ENCODE measurements around the gene TNNT1. TPM values are rescaled to one million over a fixed set of nuclear protein-coding genes. Genes with fewer than 3 reads are reported as not detected.
A peak's percentile ranks its signal among the peaks of the same experiment; 100 is the strongest.

Gene TNNT1
- total and polyA plus RNA-seq, 2 donors (not counting 3 experiments of a cell fraction or from before 2014, with no cell fraction given) = 0.22 to 0.51 TPM

GRCh38 chr19:55160128-55160985, 11.4 kb upstream of the TNNT1 start:
- DNase-seq (ENCODE audit: low read depth, low spot score) = peak; percentile 85
- TF ChIP-seq POLR2AphosphoS5 (IDR thresholded peaks at IDR 0.05; ENCODE audit: insufficient read depth, low read depth, low read length) (peak; percentile 25), CTCF (IDR thresholded peaks at IDR 0.05; ENCODE audit: extremely low read depth in 1 of 2, insufficient read depth in 1 of 2, low read depth in 1 of 2, low read length in 2 of 2) (peak; percentile 97 to 98), GATA2 (IDR thresholded peaks at IDR 0.05; ENCODE audit: insufficient read depth, insufficient read length, low read depth, low read length) (no peak), MYC (IDR thresholded peaks at IDR 0.05; ENCODE audit: low read depth, low read length) (no peak)
- H3K9ac ChIP-seq (replicated peaks; ENCODE audit: extremely low read depth, insufficient read depth, low read length) = no peak overlapping the region
- no peak overlapping the region for H3K4me3 ChIP-seq (replicated peaks in 1 of 3; ENCODE audit: insufficient read depth in 1 of 3, low read depth in 1 of 3, low read length in 3 of 3)
- no peak overlapping the region for H3K27ac ChIP-seq (ENCODE audit: insufficient read depth, low read depth, low read length)
- no peaks in the 10 kb centered on the region for H3K36me3 ChIP-seq (ENCODE audit: control insufficient read depth in 2 of 2, extremely low read depth in 1 of 2, insufficient read depth in 2 of 2, low read length in 2 of 2)
- POLR2A ChIA-PET = no interaction called here
- peak; percentile 90 for FAIRE-seq
- no peaks in the 10 kb centered on the region for H4K20me1 ChIP-seq (replicated peaks; ENCODE audit: control insufficient read depth, extremely low read depth, insufficient read depth, low read length)
- no TSS peak for BruUV-seq (replicated peaks)
- H3K4me1 ChIP-seq (ENCODE audit: control insufficient read depth, extremely low read depth, insufficient read depth, low read length) = no peaks in the 10 kb centered on the region
- dilution Hi-C loops (cut with MboI; ENCODE audit: extremely low pct_ligation_motif_present, low sequenced_read_pairs) (no loop called here), intact Hi-C loops (cut with micrococcal nuclease) (loop anchor here (1.0 kb wide), 3 partner anchors 19 to 99 kb away; partner anchors contain the start of gene PPP6R1)
- CTCF ChIA-PET = interaction anchor here (0.6 to 4.6 kb wide), 27 partner anchors 9 to 486 kb away, joined by 3 to 64 read pairs (median 4); partner anchors contain the start of genes KMT5C, TMEM238 and UBE2S
- H3K79me2 ChIP-seq (ENCODE audit: control insufficient read depth, insufficient read depth, low read length) = no peaks in the 10 kb centered on the region
- H3K9me3 ChIP-seq (replicated peaks; ENCODE audit: control insufficient read depth, insufficient read depth, low read length) = no peaks in the 10 kb centered on the region
- H2AFZ ChIP-seq (ENCODE audit: low read depth, low read length) = no peak overlapping the region
- no peak overlapping the region for H3K4me2 ChIP-seq (ENCODE audit: insufficient read depth, low read length)
- H3K9me1 ChIP-seq (replicated peaks; ENCODE audit: control insufficient read depth, extremely low read depth, insufficient read depth, low read length) = no peaks in the 10 kb centered on the region
- peaks cover 14 to 16% of the 10 kb centered on the region in 2 experiments for H3K27me3 ChIP-seq (ENCODE audit: control insufficient read depth in 2 of 2, insufficient read depth in 2 of 2, low read length in 2 of 2)
